NCI-H524 treated with DMSO at 0.1 percent for 48 hours (cell line): Measurements from ENCODE around the gene TP53I13.
A peak's percentile ranks its signal among the peaks of the same experiment; 100 is the strongest.
"Not testable (repeated sequence)": the region's sequence is repeated elsewhere in the genome, so short reads cannot be mapped to it uniquely, and the experiment has no call there.

Experiments
- DNase-seq: peaks from one replicate; lab custom pipeline; 2025; lab: John Stamatoyannopoulos, UW

The TP53I13 gene

GRCh38 chr17:29568331-29569244, at the start of gene TP53I13:
TSS of gene TP53I13 (plus strand) at chr17:29568701. CDS start at chr17:29568759, 58 bp downstream.
- DNase-seq = peak; percentile 86

GRCh38 chr17:29524692-29525091, 43.8 kb upstream of the TP53I13 start:
- no peak for DNase-seq

- DNase-seq = no peak
Observed at GRCh38 chr17:29526322-29526721, 42.2 kb upstream of the TP53I13 start.

GRCh38 chr17:29533976-29534375, 34.5 kb upstream of the TP53I13 start:
- DNase-seq = no peak

GRCh38 chr17:29544066-29544465, 24.4 kb upstream of the TP53I13 start:
- DNase-seq = no peak

- no peak for DNase-seq
Observed at GRCh38 chr17:29546085-29546484, 22.4 kb upstream of the TP53I13 start.

GRCh38 chr17:29546830-29547229, 21.7 kb upstream of the TP53I13 start:
- no peak for DNase-seq

- no peak for DNase-seq
Observed at GRCh38 chr17:29549177-29549923, 19.2 kb upstream of the TP53I13 start.

- DNase-seq = no peak
Observed at GRCh38 chr17:29555840-29556239, 12.7 kb upstream of the TP53I13 start.

GRCh38 chr17:29557085-29557738, 11.3 kb upstream of the TP53I13 start:
- no peak for DNase-seq

- no peak for DNase-seq
Observed at GRCh38 chr17:29557739-29558116, 10.8 kb upstream of the TP53I13 start.

- DNase-seq = not testable (repeated sequence)
Observed at GRCh38 chr17:29558139-29558538, 10.4 kb upstream of the TP53I13 start.

GRCh38 chr17:29559640-29560039, 8.9 kb upstream of the TP53I13 start:
- DNase-seq = no peak

- DNase-seq = peak; percentile 99
Observed at GRCh38 chr17:29560316-29560715, 8.2 kb upstream of the TP53I13 start.

- DNase-seq = no peak
Observed at GRCh38 chr17:29561554-29562517, 6.7 kb upstream of the TP53I13 start.

GRCh38 chr17:29562615-29563014, 5.9 kb upstream of the TP53I13 start:
- no peak for DNase-seq

GRCh38 chr17:29563816-29564215, 4.7 kb upstream of the TP53I13 start:
- no peak for DNase-seq

- no peak for DNase-seq
Observed at GRCh38 chr17:29565643-29566472, 2.6 kb upstream of the TP53I13 start.

- peak; percentile 48 for DNase-seq
Observed at GRCh38 chr17:29566473-29567303, 1.8 kb upstream of the TP53I13 start, which contains the start of gene ABHD15. TSS of gene ABHD15 (minus strand) at chr17:29567037. CDS start at chr17:29566966, 71 bp downstream.

GRCh38 chr17:29567304-29567553, 1.3 kb upstream of the TP53I13 start:
- DNase-seq = no peak
